RWPE1 (cell line): Measurements from ENCODE around the gene FKRP.
A peak's percentile ranks its signal among the peaks of the same experiment; 100 is the strongest.
"Not testable (repeated sequence)": the region's sequence is repeated elsewhere in the genome, so short reads cannot be mapped to it uniquely, and the experiment has no call there.

Experiments used
- CTCF ChIA-PET: fragments of 350-600 bp; sonication (Branson Sonifier 250); formaldehyde crosslinking; extraction: SDS; loops from one replicate; lab custom pipeline; 2021; lab: Yijun Ruan, JAX
- POLR2A ChIA-PET: fragments of 400-600 bp; formaldehyde crosslinking; extraction: SDS; loops from one replicate; lab custom pipeline; 2020; ENCODE audit warnings: antibody characterized with exemption; ENCODE audit not compliant: low non-redundant PET; lab: Yijun Ruan, JAX
- DNase-seq: peaks from one replicate; pipeline ENCODE4 v3.0.0; 2012; ENCODE audit warnings: low spot score
- H3K27ac ChIP-seq: fragments of 450-650 bp; 2 replicates; pipeline ENCODE4 v1.5.1; 2017
- TF ChIP-seq, protein P1 (sequence below): fragments of 450-650 bp; conservative IDR thresholded peaks from 2 replicates; pipeline ENCODE4 v1.5.1; 2017; ENCODE audit warnings: low read depth, mild to moderate bottlenecking

FKRP gene

DNA sequence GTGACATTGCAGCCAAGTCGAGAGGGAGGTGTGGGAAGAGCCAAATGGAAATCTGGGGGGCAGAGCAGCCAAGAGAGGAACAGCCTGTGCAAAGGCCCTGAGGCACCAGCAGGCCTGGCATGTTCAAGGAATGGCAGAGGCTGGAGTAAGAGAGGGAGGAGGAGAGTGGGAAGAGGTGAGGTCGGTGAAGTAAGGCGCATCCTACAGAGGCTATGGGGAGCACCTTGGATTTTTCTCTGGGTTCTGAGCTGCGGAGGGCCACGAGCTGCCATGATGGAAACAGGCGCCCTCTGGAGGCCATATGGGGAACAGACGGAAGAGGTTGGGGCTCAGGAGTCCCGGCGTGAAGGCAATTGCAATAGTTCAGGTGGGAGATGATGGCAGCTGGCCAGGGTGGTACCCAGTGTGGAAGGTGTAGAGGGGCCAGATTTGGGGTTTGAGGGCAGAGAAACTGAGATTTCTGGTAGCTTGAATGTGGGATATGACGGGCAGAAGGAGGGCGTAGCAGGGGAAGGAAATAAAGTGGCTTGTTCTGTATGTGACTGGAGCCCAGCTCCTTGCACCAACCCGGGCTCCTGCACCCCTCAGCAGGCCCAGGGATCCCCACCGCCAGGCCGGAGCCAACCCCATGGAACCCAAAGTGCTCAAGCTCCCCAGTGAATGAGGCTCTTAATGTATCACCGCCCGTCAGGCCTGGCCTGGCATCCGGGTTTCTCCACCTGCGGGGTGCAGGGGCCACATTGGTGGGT is 20.9 kb downstream of the FKRP start:
- CTCF ChIA-PET: interaction anchor here (0.6 to 1.8 kb wide), 6 partner anchors 9 to 74 kb away, joined by 3 to 7 read pairs (median 4); no protein-coding TSS in a partner anchor
- POLR2A ChIA-PET: interaction anchor here (0.5 kb wide), 1 partner anchor 8 kb away, joined by 8 read pairs; no protein-coding TSS in a partner anchor
- TF ChIP-seq, protein P1, sequence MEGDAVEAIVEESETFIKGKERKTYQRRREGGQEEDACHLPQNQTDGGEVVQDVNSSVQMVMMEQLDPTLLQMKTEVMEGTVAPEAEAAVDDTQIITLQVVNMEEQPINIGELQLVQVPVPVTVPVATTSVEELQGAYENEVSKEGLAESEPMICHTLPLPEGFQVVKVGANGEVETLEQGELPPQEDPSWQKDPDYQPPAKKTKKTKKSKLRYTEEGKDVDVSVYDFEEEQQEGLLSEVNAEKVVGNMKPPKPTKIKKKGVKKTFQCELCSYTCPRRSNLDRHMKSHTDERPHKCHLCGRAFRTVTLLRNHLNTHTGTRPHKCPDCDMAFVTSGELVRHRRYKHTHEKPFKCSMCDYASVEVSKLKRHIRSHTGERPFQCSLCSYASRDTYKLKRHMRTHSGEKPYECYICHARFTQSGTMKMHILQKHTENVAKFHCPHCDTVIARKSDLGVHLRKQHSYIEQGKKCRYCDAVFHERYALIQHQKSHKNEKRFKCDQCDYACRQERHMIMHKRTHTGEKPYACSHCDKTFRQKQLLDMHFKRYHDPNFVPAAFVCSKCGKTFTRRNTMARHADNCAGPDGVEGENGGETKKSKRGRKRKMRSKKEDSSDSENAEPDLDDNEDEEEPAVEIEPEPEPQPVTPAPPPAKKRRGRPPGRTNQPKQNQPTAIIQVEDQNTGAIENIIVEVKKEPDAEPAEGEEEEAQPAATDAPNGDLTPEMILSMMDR: peak; percentile 68
- DNase-seq: no peak
- peak overlapping the region; percentile 38 for H3K27ac ChIP-seq

- DNase-seq, POLR2A ChIA-PET: not testable (repeated sequence)
- peak overlapping the region; percentile 46 for H3K27ac ChIP-seq
- CTCF ChIA-PET: interaction anchor here (0.6 kb wide), 1 partner anchor 19 kb away, joined by 3 read pairs; no protein-coding TSS in a partner anchor
Observed at GRCh38 chr19:46768746-46769145, 22.9 kb downstream of the FKRP start.

- TF ChIP-seq, protein P1: no peak
Observed at GRCh38 chr19:46772170-46773017, 26.5 kb downstream of the FKRP start.

GRCh38 chr19:46773018-46773399 is 27.2 kb downstream of the FKRP start:
- peak overlapping the region; percentile 41 for H3K27ac ChIP-seq
- ChIA-PET POLR2A (no interaction called here), CTCF (interaction anchor here (0.6 kb wide), 2 partner anchors 43 to 69 kb away, joined by 3 to 4 read pairs; no protein-coding TSS in a partner anchor)
- TF ChIP-seq, protein P1: no peak
- no peak for DNase-seq

More at GRCh38 chr19:46772170-46773017, 26.5 kb downstream of the FKRP start:
- peak overlapping the region; percentile 41 for H3K27ac ChIP-seq
- CTCF ChIA-PET: interaction anchor here (0.6 kb wide), 2 partner anchors 43 to 68 kb away, joined by 3 to 4 read pairs; no protein-coding TSS in a partner anchor
- no peak for DNase-seq
- POLR2A ChIA-PET: no interaction called here

DNA sequence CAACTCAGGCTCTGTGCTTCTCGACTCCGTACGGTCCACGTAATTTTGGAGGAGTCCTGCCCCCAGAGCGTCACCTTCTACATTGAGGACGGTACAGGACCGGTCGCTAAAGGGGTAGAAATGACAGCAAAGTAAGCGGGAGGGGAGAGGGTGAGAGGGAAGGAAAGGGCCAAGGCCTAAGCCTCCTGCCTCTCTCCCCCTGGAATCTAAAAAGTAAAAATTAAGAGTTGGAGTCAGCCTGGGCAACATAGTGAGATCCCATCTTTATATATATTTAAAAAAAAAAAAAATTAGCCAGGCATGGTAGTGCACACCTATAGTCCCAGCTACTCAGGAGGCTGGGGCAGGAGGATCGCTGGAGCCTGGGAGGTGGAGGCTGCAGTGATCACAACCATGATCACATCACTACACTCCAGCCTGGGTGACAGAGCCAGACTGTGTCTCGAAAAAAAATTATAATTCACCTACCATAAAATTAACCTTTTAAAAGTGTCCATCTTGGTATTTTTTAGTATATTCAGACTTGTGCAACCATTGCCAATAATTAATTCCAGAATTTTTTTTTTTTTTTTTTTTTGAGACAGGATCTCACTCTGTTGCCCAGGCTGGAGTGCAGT is 29.9 kb downstream of the FKRP start:
- TF ChIP-seq, protein P1: no peak
- no peak for DNase-seq
- ChIA-PET POLR2A (no interaction called here), CTCF (interaction anchor here (0.6 to 1.1 kb wide), 3 partner anchors 9 to 110 kb away, joined by 3 to 5 read pairs (median 4); no protein-coding TSS in a partner anchor)
- peak overlapping the region; percentile 99 for H3K27ac ChIP-seq

DNA sequence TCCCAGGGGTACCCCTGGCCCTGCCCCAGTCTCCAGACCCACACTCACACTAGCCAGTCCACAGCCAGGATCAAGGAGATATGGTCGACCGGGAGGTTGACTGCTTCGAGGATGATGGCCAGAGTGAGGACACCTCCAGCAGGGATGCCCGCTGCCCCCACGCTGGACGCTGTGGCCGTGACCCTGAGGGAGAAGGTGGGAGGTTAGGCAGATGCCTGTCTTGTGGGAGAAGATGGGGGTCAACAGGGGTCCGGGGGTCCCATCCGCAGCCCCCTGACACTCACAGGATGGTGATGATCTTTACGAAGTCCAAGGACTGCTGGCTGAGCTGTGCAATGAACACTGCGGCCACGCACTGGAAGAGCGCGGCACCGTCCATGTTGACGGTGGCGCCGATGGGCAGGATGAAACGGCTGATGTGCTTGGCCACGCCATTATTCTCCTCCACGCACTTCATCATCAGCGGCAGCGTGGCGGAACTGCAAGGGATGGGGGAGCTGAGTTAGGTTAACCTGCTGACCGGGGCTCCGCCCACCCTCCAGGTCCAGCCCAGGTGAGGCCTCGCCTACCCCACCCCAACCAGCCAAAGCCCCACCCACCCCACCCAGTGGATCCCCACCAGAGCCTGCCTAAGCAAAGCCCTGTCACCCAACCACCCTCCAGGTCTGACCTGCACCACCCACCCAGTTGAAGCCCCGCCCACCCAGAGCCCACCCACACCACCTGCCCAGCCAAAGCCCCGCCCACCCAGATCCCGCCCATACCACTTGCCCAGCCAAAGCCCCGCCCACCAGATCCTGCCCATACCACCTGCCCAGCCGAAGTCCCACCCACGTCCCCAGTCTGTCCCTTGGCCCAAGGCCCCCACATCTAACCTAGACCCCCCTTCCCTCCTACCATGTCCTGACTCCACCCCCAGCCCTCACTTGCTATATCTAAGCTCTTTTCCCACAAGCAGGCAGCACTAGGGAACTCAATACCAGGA is 31.4 kb downstream of the FKRP start:
- peak; percentile 44 for DNase-seq
- ChIA-PET POLR2A (no interaction called here), CTCF (interaction anchor here (1.6 kb wide), 1 partner anchor 63 kb away, joined by 8 read pairs; no protein-coding TSS in a partner anchor)
- H3K27ac ChIP-seq: peak overlapping the region; percentile 99
- TF ChIP-seq, protein P1: no peak

GRCh38 chr19:46777956-46778645 is 32.2 kb downstream of the FKRP start:
- CTCF ChIA-PET: interaction anchor here (1.6 kb wide), 1 partner anchor 63 kb away, joined by 8 read pairs; no protein-coding TSS in a partner anchor
- DNase-seq, POLR2A ChIA-PET: not testable (repeated sequence)
- peak overlapping the region; percentile 99 for H3K27ac ChIP-seq
